ENCODE results near the gene SAMD13.

Gene SAMD13

GRCh38 chr1:84350550-84350949 is 49.0 kb downstream of the SAMD13 start:
- TF ChIP-seq ZNF384 (IDR thresholded peaks at IDR 0.05) (no peak), FOXK2 (IDR thresholded peaks at IDR 0.05) (no peak), HDGF (IDR thresholded peaks at IDR 0.05; ENCODE audit: borderline replicate concordance) (no peak), BHLHE40 (IDR thresholded peaks at IDR 0.05; ENCODE audit: borderline replicate concordance) (no peak), TARDBP (IDR thresholded peaks at IDR 0.05) (no peak), FOXM1 (IDR thresholded peaks at IDR 0.05; ENCODE audit: borderline replicate concordance) (no peak), ARNT (IDR thresholded peaks at IDR 0.05) (no peak), L3MBTL2 (conservative IDR thresholded peaks at IDR 0.05) (no peak), ELF4 (IDR thresholded peaks at IDR 0.05) (no peak), NFRKB (IDR thresholded peaks at IDR 0.05) (no peak), SP1 (IDR thresholded peaks at IDR 0.05) (no peak), LEF1 (IDR thresholded peaks at IDR 0.05; ENCODE audit: borderline replicate concordance) (no peak), SUZ12 (IDR thresholded peaks at IDR 0.05) (no peak), CTBP1 (IDR thresholded peaks at IDR 0.05; ENCODE audit: borderline replicate concordance) (no peak), FOXA1 (IDR thresholded peaks at IDR 0.05) (no peak)
- TF ChIP-seq, protein P1, sequence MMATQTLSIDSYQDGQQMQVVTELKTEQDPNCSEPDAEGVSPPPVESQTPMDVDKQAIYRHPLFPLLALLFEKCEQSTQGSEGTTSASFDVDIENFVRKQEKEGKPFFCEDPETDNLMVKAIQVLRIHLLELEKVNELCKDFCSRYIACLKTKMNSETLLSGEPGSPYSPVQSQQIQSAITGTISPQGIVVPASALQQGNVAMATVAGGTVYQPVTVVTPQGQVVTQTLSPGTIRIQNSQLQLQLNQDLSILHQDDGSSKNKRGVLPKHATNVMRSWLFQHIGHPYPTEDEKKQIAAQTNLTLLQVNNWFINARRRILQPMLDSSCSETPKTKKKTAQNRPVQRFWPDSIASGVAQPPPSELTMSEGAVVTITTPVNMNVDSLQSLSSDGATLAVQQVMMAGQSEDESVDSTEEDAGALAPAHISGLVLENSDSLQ (IDR thresholded peaks at IDR 0.05): no peak
- POLR2A ChIA-PET: no interaction called here
- DNase-seq (ENCODE audit: extremely low spot score): no peak
- CTCF ChIA-PET: no interaction called here

DNA sequence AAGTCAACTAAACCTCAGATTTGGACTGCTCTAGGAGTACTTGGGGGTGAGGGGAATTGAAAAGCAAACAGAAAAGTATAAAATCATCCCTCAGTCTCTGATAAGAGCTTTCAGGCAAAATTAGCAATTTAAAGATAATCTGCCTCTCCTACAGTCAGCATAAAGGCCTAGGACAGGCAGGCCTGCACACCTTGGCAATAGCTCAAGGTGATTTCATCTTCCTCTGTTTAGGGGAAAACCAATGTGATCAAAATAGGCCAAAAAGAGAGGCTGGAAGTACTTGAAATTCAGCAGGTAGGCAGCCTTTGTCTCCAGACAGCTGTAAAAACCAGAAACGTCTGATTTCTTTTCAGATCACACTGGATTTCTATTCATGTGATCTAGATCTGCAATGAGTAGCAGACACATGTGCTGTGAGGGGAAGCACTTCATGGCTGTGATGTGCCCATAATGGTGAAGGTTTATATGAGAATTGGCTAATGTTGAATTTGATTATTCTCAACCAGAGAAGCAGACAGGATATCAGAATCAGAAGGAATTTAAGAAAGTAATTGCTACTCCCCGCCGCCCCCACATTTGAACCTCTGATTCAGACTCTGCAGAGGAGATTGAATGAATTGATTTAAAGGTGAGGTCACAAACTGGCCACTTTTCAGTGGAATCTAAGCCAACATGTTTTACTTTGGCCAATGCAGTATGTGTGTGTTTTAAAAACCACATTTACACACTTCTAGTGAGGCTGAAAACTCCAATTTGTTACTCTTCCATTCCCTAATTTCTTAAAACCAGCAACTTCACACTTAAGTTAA is 51.0 kb downstream of the SAMD13 start:
- ChIA-PET POLR2A (no interaction called here), CTCF (no interaction called here)
- DNase-seq (ENCODE audit: extremely low spot score): no peak
- TF ChIP-seq ARNT (IDR thresholded peaks at IDR 0.05): no peak
- no peak for TF ChIP-seq TARDBP (IDR thresholded peaks at IDR 0.05)
- no peak for TF ChIP-seq LEF1 (IDR thresholded peaks at IDR 0.05; ENCODE audit: borderline replicate concordance)

DNA sequence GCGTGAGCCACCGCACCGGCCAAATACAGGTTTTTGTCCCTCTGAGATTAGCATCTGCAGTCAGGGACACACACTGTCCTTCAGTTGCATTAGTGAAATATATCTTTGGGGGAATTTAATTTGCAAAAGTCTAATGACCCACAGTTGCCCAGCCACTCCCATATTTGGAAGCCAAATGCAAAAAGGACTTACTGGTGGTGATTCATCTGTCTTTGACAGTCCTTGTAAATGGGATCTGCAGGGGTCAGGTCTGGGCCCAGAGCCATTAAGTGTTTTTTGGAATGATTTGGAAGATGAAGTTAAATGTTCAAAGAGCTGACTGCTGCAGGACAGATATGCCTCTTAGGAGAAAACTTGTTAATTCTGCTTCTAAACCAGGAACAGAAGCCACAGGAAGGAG is 52.2 kb downstream of the SAMD13 start:
- DNase-seq (ENCODE audit: extremely low spot score): no peak
- CTCF ChIA-PET: no interaction called here
- POLR2A ChIA-PET: no interaction called here
- TF ChIP-seq ZNF384 (IDR thresholded peaks at IDR 0.05): no peak
- TF ChIP-seq, protein P1 (IDR thresholded peaks at IDR 0.05): no peak
- no peak for TF ChIP-seq FOXK2 (IDR thresholded peaks at IDR 0.05)
- no peak for TF ChIP-seq L3MBTL2 (conservative IDR thresholded peaks at IDR 0.05)
- TF ChIP-seq ARNT (IDR thresholded peaks at IDR 0.05): no peak
- TF ChIP-seq NFRKB (IDR thresholded peaks at IDR 0.05): no peak
- TF ChIP-seq SP1 (IDR thresholded peaks at IDR 0.05): no peak
- TF ChIP-seq ELF4 (IDR thresholded peaks at IDR 0.05): no peak
- no peak for TF ChIP-seq FOXM1 (IDR thresholded peaks at IDR 0.05; ENCODE audit: borderline replicate concordance)
- no peak for TF ChIP-seq FOXA1 (IDR thresholded peaks at IDR 0.05)
- no peak for TF ChIP-seq SUZ12 (IDR thresholded peaks at IDR 0.05)
- TF ChIP-seq HDGF (IDR thresholded peaks at IDR 0.05; ENCODE audit: borderline replicate concordance): no peak

DNA sequence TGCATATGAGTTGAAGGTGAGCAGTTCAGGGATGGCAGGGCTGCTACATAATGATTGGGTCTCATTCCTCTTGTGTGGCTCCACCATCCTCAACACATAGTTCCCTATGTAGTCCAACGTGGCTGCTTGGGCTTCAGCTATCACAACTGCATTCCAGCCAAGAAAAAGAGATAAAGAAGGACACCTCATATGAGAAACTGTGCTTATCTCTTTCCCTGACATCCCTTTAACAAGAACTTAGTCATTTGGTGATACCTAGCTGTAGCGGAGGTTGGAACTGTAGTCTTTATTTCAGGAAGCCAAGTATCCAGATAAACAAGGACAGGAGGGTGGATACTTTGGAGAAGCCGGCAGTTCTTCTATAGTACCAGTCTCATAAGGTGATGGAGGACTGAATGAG is 54.0 kb downstream of the SAMD13 start:
- POLR2A ChIA-PET: no interaction called here
- CTCF ChIA-PET: no interaction called here
- TF ChIP-seq TARDBP (IDR thresholded peaks at IDR 0.05) (no peak), SUZ12 (IDR thresholded peaks at IDR 0.05) (no peak), NFRKB (IDR thresholded peaks at IDR 0.05) (no peak), ARNT (IDR thresholded peaks at IDR 0.05) (no peak), FOXA1 (IDR thresholded peaks at IDR 0.05) (no peak), BHLHE40 (IDR thresholded peaks at IDR 0.05; ENCODE audit: borderline replicate concordance) (no peak), LEF1 (IDR thresholded peaks at IDR 0.05; ENCODE audit: borderline replicate concordance) (no peak), HDGF (IDR thresholded peaks at IDR 0.05; ENCODE audit: borderline replicate concordance) (no peak), ELF4 (IDR thresholded peaks at IDR 0.05) (no peak), SP1 (IDR thresholded peaks at IDR 0.05) (no peak)
- DNase-seq (ENCODE audit: extremely low spot score): no peak

DNA sequence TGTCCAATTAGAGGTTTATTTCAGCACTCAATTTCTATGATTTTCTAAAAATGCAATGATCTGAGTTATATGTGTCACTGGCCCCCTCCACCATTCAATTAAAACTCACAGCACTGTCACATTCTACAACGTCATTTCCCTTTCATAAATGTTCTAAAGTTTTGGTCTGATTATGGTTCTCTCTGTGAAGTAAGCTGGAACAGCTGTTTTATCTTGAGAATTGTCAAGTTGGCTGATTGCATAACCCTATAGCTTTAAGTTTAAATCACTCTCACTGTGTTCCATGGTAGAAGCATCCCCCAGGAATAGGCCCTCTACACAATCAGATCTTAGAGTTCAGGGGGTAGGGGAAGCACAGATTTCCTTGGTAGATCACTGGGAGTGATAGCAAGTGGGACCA is 55.4 kb downstream of the SAMD13 start:
- CTCF ChIA-PET: no interaction called here
- TF ChIP-seq SP1 (IDR thresholded peaks at IDR 0.05) (no peak), FOXK2 (IDR thresholded peaks at IDR 0.05) (no peak), HDGF (IDR thresholded peaks at IDR 0.05; ENCODE audit: borderline replicate concordance) (no peak), NFRKB (IDR thresholded peaks at IDR 0.05) (no peak), BHLHE40 (IDR thresholded peaks at IDR 0.05; ENCODE audit: borderline replicate concordance) (no peak), CTBP1 (IDR thresholded peaks at IDR 0.05; ENCODE audit: borderline replicate concordance) (no peak), FOXA1 (IDR thresholded peaks at IDR 0.05) (no peak), L3MBTL2 (conservative IDR thresholded peaks at IDR 0.05) (no peak), ARNT (IDR thresholded peaks at IDR 0.05) (no peak), TARDBP (IDR thresholded peaks at IDR 0.05) (no peak), LEF1 (IDR thresholded peaks at IDR 0.05; ENCODE audit: borderline replicate concordance) (no peak), ELF4 (IDR thresholded peaks at IDR 0.05) (no peak), ZNF384 (IDR thresholded peaks at IDR 0.05) (no peak)
- POLR2A ChIA-PET: no interaction called here
- DNase-seq (ENCODE audit: extremely low spot score): no peak

- DNase-seq (ENCODE audit: extremely low spot score): no peak
- CTCF ChIA-PET: interaction anchor here (1.1 kb wide), 1 partner anchor 17 kb away, joined by 3 read pairs; no protein-coding TSS in a partner anchor
- no peak for TF ChIP-seq SUZ12 (IDR thresholded peaks at IDR 0.05)
- TF ChIP-seq NFRKB (IDR thresholded peaks at IDR 0.05): no peak
- TF ChIP-seq TARDBP (IDR thresholded peaks at IDR 0.05): no peak
- POLR2A ChIA-PET: no interaction called here
Observed at GRCh38 chr1:84358695-84359094, 57.2 kb downstream of the SAMD13 start.

- no peak for TF ChIP-seq FOXM1 (IDR thresholded peaks at IDR 0.05; ENCODE audit: borderline replicate concordance)
- no peak for TF ChIP-seq L3MBTL2 (conservative IDR thresholded peaks at IDR 0.05)
- TF ChIP-seq CTBP1 (IDR thresholded peaks at IDR 0.05; ENCODE audit: borderline replicate concordance): no peak
- no peak for TF ChIP-seq SP1 (IDR thresholded peaks at IDR 0.05)
- no peak for TF ChIP-seq SUZ12 (IDR thresholded peaks at IDR 0.05)
- TF ChIP-seq ELF4 (IDR thresholded peaks at IDR 0.05): no peak
- ChIA-PET POLR2A (no interaction called here), CTCF (no interaction called here)
- DNase-seq (ENCODE audit: extremely low spot score): no peak
Observed at GRCh38 chr1:84360316-84360715, 58.8 kb downstream of the SAMD13 start.
